Activated T-helper 17 cell treated with anti-CD3 and anti-CD28 coated beads, Interleukin-2, amount 50 U/mL, for 72 hours (primary cell): ENCODE results near the gene FAM174C. TPM values are rescaled to one million over a fixed set of nuclear protein-coding genes. Genes with fewer than 3 reads are reported as not detected.

Experiments
- ATAC-seq: fragments of 150-1000 bp; cut with Tn5 transposase; replicated peaks from 2 replicates; pipeline ENCODE4 v1.10.0; 2021; ENCODE audit warnings: mild to moderate bottlenecking, moderate library complexity
- H3K27ac Mint-ChIP-seq: one replicate; pipeline ENCODE4 v1.8.0; 2022; ENCODE audit warnings: mixed read lengths
- H3K27me3 Mint-ChIP-seq: one replicate; pipeline ENCODE4 v1.8.0; 2022; ENCODE audit warnings: mixed read lengths
- H3K36me3 Mint-ChIP-seq: one replicate; pipeline ENCODE4 v1.8.0; 2022; ENCODE audit warnings: low read depth, mild to moderate bottlenecking, mixed read lengths
- H3K4me1 Mint-ChIP-seq: one replicate; pipeline ENCODE4 v1.8.0; 2022; ENCODE audit warnings: mixed read lengths
- H3K4me3 Mint-ChIP-seq: one replicate; pipeline ENCODE4 v1.8.0; 2022; ENCODE audit warnings: mild to moderate bottlenecking, mixed read lengths
- H3K9me3 Mint-ChIP-seq: one replicate; pipeline ENCODE4 v1.8.0; 2022; ENCODE audit warnings: mixed read lengths
- total RNA-seq, 2 donors: library from RNA; stranded (reverse); gene quantifications; one replicate each; pipeline ENCODE4 v1.2.3, GENCODE V29; 2022

FAM174C gene
- total RNA-seq, 2 donors from 2014 or later, result 52.9 to 85.9 TPM

- peaks cover 48% of the 10 kb centered on the region for H3K36me3 Mint-ChIP-seq
- H3K27me3 Mint-ChIP-seq, result no peaks in the 10 kb centered on the region
- peaks cover 33% of the 10 kb centered on the region for H3K4me1 Mint-ChIP-seq
- peak overlapping the region; percentile 83 for H3K4me3 Mint-ChIP-seq
- H3K27ac Mint-ChIP-seq, result peak overlapping the region; percentile 91
- no peak for ATAC-seq
- no peaks in the 10 kb centered on the region for H3K9me3 Mint-ChIP-seq
These were observed 6.9 kb upstream of the FAM174C start for GRCh38 chr19:1268226-1269064.

- Mint-ChIP-seq H3K4me1 (peaks cover 37% of the 10 kb centered on the region), H3K27ac (peak within 1 kb of the TSS; percentile 91), H3K36me3 (peaks cover 54% of the 10 kb centered on the region), H3K4me3 (peak within 1 kb of the TSS; percentile 87), H3K9me3 (no peaks in the 10 kb centered on the region), H3K27me3 (no peaks in the 10 kb centered on the region)
- ATAC-seq, result peak; percentile 85
These were observed 6.3 kb upstream of the FAM174C start, which contains the start of gene CIRBP for GRCh38 chr19:1269065-1269477. TSS of gene CIRBP (plus strand) at chr19:1269332. CDS start at chr19:1270934, 1,602 bp downstream.

- Mint-ChIP-seq H3K27ac (peak overlapping the region; percentile 91), H3K4me3 (peak overlapping the region; percentile 87), H3K27me3 (no peaks in the 10 kb centered on the region), H3K9me3 (no peaks in the 10 kb centered on the region), H3K4me1 (peaks cover 37% of the 10 kb centered on the region), H3K36me3 (peaks cover 60% of the 10 kb centered on the region)
- ATAC-seq, result peak; percentile 48
These were observed 5.7 kb upstream of the FAM174C start for GRCh38 chr19:1269478-1270212.

- peak overlapping the region; percentile 91 for H3K27ac Mint-ChIP-seq
- no peak for ATAC-seq
- H3K4me3 Mint-ChIP-seq, result peak overlapping the region; percentile 87
- H3K9me3 Mint-ChIP-seq, result no peaks in the 10 kb centered on the region
- H3K27me3 Mint-ChIP-seq, result no peaks in the 10 kb centered on the region
- peaks cover 67% of the 10 kb centered on the region for H3K36me3 Mint-ChIP-seq
- H3K4me1 Mint-ChIP-seq, result peaks cover 37% of the 10 kb centered on the region
These were observed 5.0 kb upstream of the FAM174C start for GRCh38 chr19:1270213-1270853.

- ATAC-seq, result no peak
- H3K27ac Mint-ChIP-seq, result peak overlapping the region; percentile 91
- peak overlapping the region; percentile 87 for H3K4me3 Mint-ChIP-seq
- H3K4me1 Mint-ChIP-seq, result peaks cover 37% of the 10 kb centered on the region
- no peaks in the 10 kb centered on the region for H3K27me3 Mint-ChIP-seq
- H3K36me3 Mint-ChIP-seq, result peaks cover 73% of the 10 kb centered on the region
- no peaks in the 10 kb centered on the region for H3K9me3 Mint-ChIP-seq
These were observed 4.3 kb upstream of the FAM174C start for GRCh38 chr19:1270854-1271527.

GRCh38 chr19:1271528-1272422 is 3.6 kb upstream of the FAM174C start:
- no peaks in the 10 kb centered on the region for H3K27me3 Mint-ChIP-seq
- peaks cover 81% of the 10 kb centered on the region for H3K36me3 Mint-ChIP-seq

GRCh38 chr19:1272423-1273262 is 2.7 kb upstream of the FAM174C start:
- Mint-ChIP-seq H3K9me3 (no peaks in the 10 kb centered on the region), H3K27ac (peak overlapping the region; percentile 57), H3K4me3 (peak overlapping the region; percentile 87), H3K4me1 (peaks cover 33% of the 10 kb centered on the region), H3K36me3 (peaks cover 89% of the 10 kb centered on the region), H3K27me3 (no peaks in the 10 kb centered on the region)
- ATAC-seq, result no peak

More at GRCh38 chr19:1271528-1272422, 3.6 kb upstream of the FAM174C start:
- Mint-ChIP-seq H3K27ac (peak overlapping the region; percentile 91), H3K4me1 (peaks cover 37% of the 10 kb centered on the region), H3K9me3 (no peaks in the 10 kb centered on the region), H3K4me3 (peak overlapping the region; percentile 87)
- no peak for ATAC-seq

GRCh38 chr19:1273263-1274041 is 1.9 kb upstream of the FAM174C start:
- Mint-ChIP-seq H3K9me3 (no peaks in the 10 kb centered on the region), H3K4me3 (peak overlapping the region; percentile 87), H3K4me1 (peaks cover 30% of the 10 kb centered on the region), H3K36me3 (peaks cover 95% of the 10 kb centered on the region), H3K27me3 (no peaks in the 10 kb centered on the region), H3K27ac (peak overlapping the region; percentile 57)
- ATAC-seq, result no peak

- Mint-ChIP-seq H3K9me3 (no peaks in the 10 kb centered on the region), H3K4me3 (peak overlapping the region; percentile 87), H3K36me3 (peaks cover 93% of the 10 kb centered on the region), H3K27me3 (no peaks in the 10 kb centered on the region), H3K4me1 (peaks cover 26% of the 10 kb centered on the region), H3K27ac (peak overlapping the region; percentile 48)
- no peak for ATAC-seq
These were observed 1.1 kb upstream of the FAM174C start for GRCh38 chr19:1274081-1274851.

GRCh38 chr19:1274852-1275259 is 474 bp upstream of the FAM174C start:
- H3K27ac Mint-ChIP-seq, result peak overlapping the region; percentile 48
- ATAC-seq, result no peak
- no peaks in the 10 kb centered on the region for H3K27me3 Mint-ChIP-seq
- H3K4me1 Mint-ChIP-seq, result peaks cover 26% of the 10 kb centered on the region
- peaks cover 96% of the 10 kb centered on the region for H3K36me3 Mint-ChIP-seq
- peak overlapping the region; percentile 87 for H3K4me3 Mint-ChIP-seq
- no peaks in the 10 kb centered on the region for H3K9me3 Mint-ChIP-seq

GRCh38 chr19:1275976-1276627 is 772 bp downstream of the FAM174C start:
- peaks cover 92% of the 10 kb centered on the region for H3K36me3 Mint-ChIP-seq
- no peaks in the 10 kb centered on the region for H3K9me3 Mint-ChIP-seq
- ATAC-seq, result no peak
- H3K4me3 Mint-ChIP-seq, result peak overlapping the region; percentile 87
- H3K27me3 Mint-ChIP-seq, result no peaks in the 10 kb centered on the region
- peak overlapping the region; percentile 95 for H3K27ac Mint-ChIP-seq
- peaks cover 19% of the 10 kb centered on the region for H3K4me1 Mint-ChIP-seq
